Thoracic aorta (tissue), 2 donors: ENCODE measurements around the gene RNF148. TPM values are rescaled to one million over a fixed set of nuclear protein-coding genes. Genes with fewer than 3 reads are reported as not detected.
"Not testable (repeated sequence)": the region's sequence is repeated elsewhere in the genome, so short reads cannot be mapped to it uniquely, and the experiment has no call there.

ENCODE experiments used
- ATAC-seq: fragments of 150-250 bp; one replicate; pipeline ENCODE4 v1.8.0; 2017; ENCODE audit warnings: low read depth; ENCODE audit not compliant: insufficient number of reproducible peaks, low FRiP score
- DNase-seq: peaks from one replicate; pipeline ENCODE4 v3.0.0-alpha.2; 2020; ENCODE audit warnings: low spot score
- H3K27ac ChIP-seq, 2 donors: fragments of 200-600 bp; sonication (generic); 1 replicate in 1 of 2; 2 replicates in 1 of 2; pipeline ENCODE4 v1.5.1; 2016; ENCODE audit warnings: mild to moderate bottlenecking in 2 of 2, moderate library complexity in 2 of 2
- H3K27me3 ChIP-seq: fragments of 200-600 bp; sonication (generic); replicated peaks from 2 replicates; pipeline ENCODE4 v1.6.0; 2016; ENCODE audit warnings: mild to moderate bottlenecking; ENCODE audit not compliant: insufficient read depth
- H3K36me3 ChIP-seq: fragments of 200-600 bp; sonication (generic); one replicate; pipeline ENCODE4 v1.5.1; 2016
- H3K4me1 ChIP-seq, 2 donors: fragments of 200-600 bp; sonication (generic); 1 replicate in 1 of 2; 2 replicates in 1 of 2; pipeline versions ENCODE4 v1.5.1 to v1.6.0; 2016; ENCODE audit warnings: low read depth in 2 of 2, mild to moderate bottlenecking in 1 of 2; ENCODE audit not compliant: control insufficient read depth in 1 of 2
- H3K4me3 ChIP-seq: fragments of 200-600 bp; sonication (generic); 2 replicates; pipeline ENCODE4 v1.5.1; 2016; ENCODE audit warnings: mild to moderate bottlenecking
- H3K9me3 ChIP-seq: fragments of 200-600 bp; sonication (generic); 2 replicates; pipeline ENCODE4 v1.5.1; 2016
- total RNA-seq, 2 donors: library from RNA; depleted of rRNA; stranded (reverse); fragments of >200 nt; gene quantifications; one replicate each; pipeline versions ENCODE4 v1.1.0 to v1.2.3, GENCODE V29; 2016
- TF ChIP-seq, protein P1 (sequence below): fragments of 200-600 bp; sonication (generic); IDR thresholded peaks from one replicate; pipeline ENCODE4 v1.5.1; 2019; ENCODE audit warnings: antibody characterized with exemption

RNF148 gene
- total RNA-seq, 2 donors from 2014 or later = 0.27 to 3.5 TPM

- Histone ChIP-seq H3K27me3 (no peaks in the 10 kb centered on the region), H3K4me1 (no peaks in the 10 kb centered on the region), H3K36me3 (no peaks in the 10 kb centered on the region), H3K4me3 (no peak overlapping the region), H3K27ac (no peak overlapping the region), H3K9me3 (no peaks in the 10 kb centered on the region)
- TF ChIP-seq, protein P1, sequence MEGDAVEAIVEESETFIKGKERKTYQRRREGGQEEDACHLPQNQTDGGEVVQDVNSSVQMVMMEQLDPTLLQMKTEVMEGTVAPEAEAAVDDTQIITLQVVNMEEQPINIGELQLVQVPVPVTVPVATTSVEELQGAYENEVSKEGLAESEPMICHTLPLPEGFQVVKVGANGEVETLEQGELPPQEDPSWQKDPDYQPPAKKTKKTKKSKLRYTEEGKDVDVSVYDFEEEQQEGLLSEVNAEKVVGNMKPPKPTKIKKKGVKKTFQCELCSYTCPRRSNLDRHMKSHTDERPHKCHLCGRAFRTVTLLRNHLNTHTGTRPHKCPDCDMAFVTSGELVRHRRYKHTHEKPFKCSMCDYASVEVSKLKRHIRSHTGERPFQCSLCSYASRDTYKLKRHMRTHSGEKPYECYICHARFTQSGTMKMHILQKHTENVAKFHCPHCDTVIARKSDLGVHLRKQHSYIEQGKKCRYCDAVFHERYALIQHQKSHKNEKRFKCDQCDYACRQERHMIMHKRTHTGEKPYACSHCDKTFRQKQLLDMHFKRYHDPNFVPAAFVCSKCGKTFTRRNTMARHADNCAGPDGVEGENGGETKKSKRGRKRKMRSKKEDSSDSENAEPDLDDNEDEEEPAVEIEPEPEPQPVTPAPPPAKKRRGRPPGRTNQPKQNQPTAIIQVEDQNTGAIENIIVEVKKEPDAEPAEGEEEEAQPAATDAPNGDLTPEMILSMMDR = no peak
- ATAC-seq (no peak), DNase-seq (no peak)
These were observed 18.2 kb downstream of the RNF148 start for GRCh38 chr7:122684504-122684903.

DNA sequence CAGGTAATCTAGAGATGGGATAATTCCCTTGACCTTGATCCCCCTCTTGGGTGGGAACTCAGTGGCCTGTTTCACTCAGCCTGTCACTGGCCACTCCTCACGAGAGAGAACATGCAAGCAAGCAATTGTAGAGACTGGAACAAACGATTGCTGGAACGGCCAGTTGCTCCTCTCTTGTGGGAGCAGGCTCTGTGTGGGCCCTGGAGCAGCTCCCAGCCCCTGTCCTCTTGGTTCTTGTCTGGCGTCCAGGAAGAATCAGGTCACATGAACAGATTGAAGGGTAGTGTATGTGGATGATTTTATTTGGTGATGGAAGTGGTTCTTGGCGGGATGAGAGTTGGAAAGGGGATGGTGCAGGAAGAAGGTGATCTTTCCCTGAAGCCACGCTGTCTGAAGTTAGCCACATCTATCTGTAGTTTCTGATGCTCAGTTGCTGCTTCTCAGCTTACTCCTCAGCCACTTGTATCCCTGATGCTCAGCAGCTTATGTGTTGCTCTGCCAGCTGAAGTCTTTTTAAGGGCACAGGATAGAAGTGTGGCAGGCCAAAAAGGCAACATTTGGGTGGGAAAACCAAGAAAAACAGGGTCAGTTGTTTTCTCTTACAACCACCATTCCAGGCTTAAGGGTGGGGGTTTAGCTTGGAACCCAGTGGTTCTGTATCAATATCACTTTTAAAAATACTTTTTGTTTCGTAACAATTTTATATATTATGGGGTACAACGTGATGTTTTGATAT, 19.7 kb downstream of the RNF148 start:
- DNase-seq (no peak), ATAC-seq (no peak)
- Histone ChIP-seq H3K27me3 (no peaks in the 10 kb centered on the region), H3K36me3 (no peaks in the 10 kb centered on the region), H3K4me1 (no peaks in the 10 kb centered on the region), H3K27ac (no peak overlapping the region), H3K4me3 (no peak overlapping the region), H3K9me3 (no peaks in the 10 kb centered on the region)
- TF ChIP-seq, protein P1 = no peak

GRCh38 chr7:122681186-122681585, 21.5 kb downstream of the RNF148 start:
- H3K9me3 ChIP-seq, ATAC-seq, H3K36me3 ChIP-seq, H3K27ac ChIP-seq, H3K27me3 ChIP-seq, DNase-seq, H3K4me3 ChIP-seq, H3K4me1 ChIP-seq: not testable (repeated sequence)

DNA sequence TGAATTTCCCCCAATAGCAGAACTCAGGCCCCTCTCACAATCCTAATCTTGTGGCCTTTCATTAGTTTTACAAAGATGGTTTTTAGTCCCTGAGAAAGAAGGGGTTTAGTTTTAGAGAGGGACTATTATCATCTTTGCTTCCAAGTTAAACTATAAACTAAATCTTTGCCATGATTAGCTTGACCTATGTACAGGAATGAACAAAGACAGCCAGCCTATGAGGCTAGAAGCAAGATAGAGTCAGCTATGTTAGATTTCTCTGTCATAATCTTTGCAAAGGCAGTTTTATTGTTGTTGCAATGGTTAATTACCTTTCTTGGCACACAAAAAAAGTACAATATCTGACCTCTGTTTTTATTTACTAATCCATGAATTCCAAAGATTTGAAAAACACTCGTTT, 22.9 kb downstream of the RNF148 start:
- Histone ChIP-seq H3K27me3 (no peaks in the 10 kb centered on the region), H3K36me3 (no peaks in the 10 kb centered on the region), H3K9me3 (no peaks in the 10 kb centered on the region), H3K4me3 (no peak overlapping the region), H3K27ac (no peak overlapping the region), H3K4me1 (peaks cover 0 to 5% of the 10 kb centered on the region in 2 donors)
- no peak for DNase-seq
- ATAC-seq = no peak
- TF ChIP-seq, protein P1 = no peak

GRCh38 chr7:122679269-122679709, 23.4 kb downstream of the RNF148 start:
- DNase-seq, H3K27me3 ChIP-seq, H3K27ac ChIP-seq, ATAC-seq, H3K9me3 ChIP-seq, H3K4me3 ChIP-seq, H3K4me1 ChIP-seq, H3K36me3 ChIP-seq: not testable (repeated sequence)

DNA sequence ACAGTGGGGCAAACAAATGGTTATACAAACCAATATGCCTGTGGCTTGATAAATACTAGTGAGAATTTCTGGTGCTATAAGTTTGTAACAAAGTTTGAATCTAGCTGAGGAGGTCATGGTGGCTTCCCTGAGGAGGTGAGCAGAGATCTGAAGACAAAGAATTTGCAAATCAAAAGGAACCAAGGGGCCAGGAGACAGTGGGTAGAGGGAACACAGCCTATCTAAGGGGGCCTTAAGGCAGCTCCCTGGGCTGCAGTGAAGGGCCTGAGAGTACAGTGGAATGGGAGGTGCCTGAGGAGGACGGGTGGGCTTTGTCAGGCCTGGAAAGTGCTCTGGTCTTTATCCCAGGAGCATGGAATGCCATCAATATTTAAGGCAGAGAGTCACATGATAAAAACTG, 25.6 kb downstream of the RNF148 start:
- Histone ChIP-seq H3K4me1 (peaks cover 0 to 13% of the 10 kb centered on the region in 2 donors), H3K9me3 (no peaks in the 10 kb centered on the region), H3K27me3 (no peaks in the 10 kb centered on the region), H3K4me3 (no peak overlapping the region), H3K36me3 (no peaks in the 10 kb centered on the region), H3K27ac (no peak overlapping the region)
- TF ChIP-seq, protein P1 = no peak
- ATAC-seq (no peak), DNase-seq (no peak)
